Stomach smooth muscle (tissue), 2 donors: ENCODE data around the gene THEMIS.
"Not testable (repeated sequence)": the region's sequence is repeated elsewhere in the genome, so short reads cannot be mapped to it uniquely, and the experiment has no call there.

ENCODE experiments used
- H3K27ac ChIP-seq: one replicate; pipeline ENCODE4 v1.7.0; 2013; ENCODE audit warnings: mild to moderate bottlenecking, low read length, inconsistent platforms
- H3K27me3 ChIP-seq, 2 donors: one replicate each; pipeline ENCODE4 v1.7.0; 2013; ENCODE audit warnings: low read length in 2 of 2; ENCODE audit not compliant: insufficient read depth in 2 of 2, control insufficient read depth in 1 of 2
- H3K36me3 ChIP-seq, 2 donors: one replicate each; pipeline ENCODE4 v1.7.0; 2013; ENCODE audit warnings: low read length in 2 of 2; ENCODE audit not compliant: control insufficient read depth in 2 of 2, insufficient read depth in 2 of 2
- H3K4me1 ChIP-seq: one replicate; pipeline ENCODE4 v1.7.0; 2013; ENCODE audit warnings: low read length; ENCODE audit not compliant: control insufficient read depth, insufficient read depth
- H3K4me3 ChIP-seq, 2 donors: one replicate each; pipeline ENCODE4 v1.7.0; 2013; ENCODE audit warnings: low read length in 2 of 2
- H3K9ac ChIP-seq, 2 donors: one replicate each; pipeline ENCODE4 v1.7.0; 2013; ENCODE audit warnings: low read length in 2 of 2, mild to moderate bottlenecking in 1 of 2
- H3K9me3 ChIP-seq, 2 donors: one replicate each; pipeline ENCODE4 v1.7.0; 2013; ENCODE audit warnings: low read length in 2 of 2; ENCODE audit not compliant: control insufficient read depth in 2 of 2
- donor health status: healthy.
- donor health status: Pancreatic carcinoma.

THEMIS gene

GRCh38 chr6:127933852-127934840 is 33.3 kb upstream of the THEMIS start:
- Histone ChIP-seq H3K9ac (no peak overlapping the region), H3K27me3 (no peaks in the 10 kb centered on the region), H3K9me3 (peaks cover 0 to 5% of the 10 kb centered on the region in 2 donors), H3K4me1 (no peaks in the 10 kb centered on the region), H3K36me3 (no peaks in the 10 kb centered on the region), H3K4me3 (no peak overlapping the region), H3K27ac (no peak overlapping the region)

- Histone ChIP-seq H3K9me3 (peaks cover 0 to 5% of the 10 kb centered on the region in 2 donors), H3K36me3 (no peaks in the 10 kb centered on the region), H3K9ac (no peak overlapping the region), H3K27me3 (no peaks in the 10 kb centered on the region), H3K4me3 (no peak overlapping the region), H3K4me1 (no peaks in the 10 kb centered on the region), H3K27ac (no peak overlapping the region)
Observed at GRCh38 chr6:127933137-127933536, 32.3 kb upstream of the THEMIS start.

DNA sequence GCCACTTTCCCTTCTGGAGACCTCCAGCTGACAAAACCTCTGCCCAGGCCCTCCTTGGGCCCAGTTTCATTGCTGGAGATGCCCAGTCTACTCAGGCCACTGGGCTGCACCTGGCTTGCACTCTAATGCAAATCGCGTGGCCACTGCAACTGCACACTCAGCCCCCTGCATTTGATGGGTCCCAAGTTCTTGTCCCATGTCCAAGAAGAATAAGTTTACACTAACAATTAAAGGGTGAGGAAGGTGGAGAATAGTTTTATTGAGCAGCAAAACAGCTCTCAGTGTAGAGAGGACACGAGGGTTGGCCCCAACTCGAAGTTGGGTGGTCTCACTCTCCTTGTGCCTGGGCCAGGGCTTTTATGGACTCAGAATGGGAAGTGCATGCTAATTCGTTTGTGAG is 31.9 kb upstream of the THEMIS start:
- Histone ChIP-seq H3K9me3 (peaks cover 0 to 5% of the 10 kb centered on the region in 2 donors), H3K4me3 (no peak overlapping the region), H3K27me3 (no peaks in the 10 kb centered on the region), H3K36me3 (no peaks in the 10 kb centered on the region), H3K9ac (no peak overlapping the region), H3K4me1 (no peaks in the 10 kb centered on the region), H3K27ac (no peak overlapping the region)

DNA sequence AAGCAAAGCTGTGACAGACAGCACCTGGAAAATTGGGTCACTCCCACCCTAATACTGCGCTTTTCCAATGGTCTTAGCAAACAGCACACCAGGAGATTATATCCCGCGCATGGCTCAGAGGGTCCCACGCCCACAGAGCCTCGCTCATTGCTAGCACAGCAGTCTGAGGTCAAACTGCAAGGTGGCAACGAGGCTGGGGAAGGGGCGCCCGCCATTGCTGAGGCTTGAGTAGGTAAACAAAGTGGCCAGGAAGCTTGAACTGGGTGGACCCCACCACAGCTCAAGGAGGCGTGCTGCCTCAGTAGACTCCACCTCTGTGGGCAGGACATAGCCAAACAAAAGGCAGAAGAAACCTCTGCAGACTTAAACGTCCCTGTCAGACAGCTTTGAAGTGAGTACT is 25.6 kb upstream of the THEMIS start:
- H3K9me3 ChIP-seq, H3K4me3 ChIP-seq, H3K4me1 ChIP-seq, H3K27me3 ChIP-seq, H3K27ac ChIP-seq, H3K36me3 ChIP-seq, H3K9ac ChIP-seq: not testable (repeated sequence)

GRCh38 chr6:127924440-127924839 is 23.6 kb upstream of the THEMIS start:
- Histone ChIP-seq H3K4me1 (no peaks in the 10 kb centered on the region), H3K9me3 (peaks cover 0 to 4% of the 10 kb centered on the region in 2 donors), H3K4me3 (no peak overlapping the region), H3K27ac (no peak overlapping the region), H3K36me3 (no peaks in the 10 kb centered on the region), H3K9ac (no peak overlapping the region), H3K27me3 (no peaks in the 10 kb centered on the region)

DNA sequence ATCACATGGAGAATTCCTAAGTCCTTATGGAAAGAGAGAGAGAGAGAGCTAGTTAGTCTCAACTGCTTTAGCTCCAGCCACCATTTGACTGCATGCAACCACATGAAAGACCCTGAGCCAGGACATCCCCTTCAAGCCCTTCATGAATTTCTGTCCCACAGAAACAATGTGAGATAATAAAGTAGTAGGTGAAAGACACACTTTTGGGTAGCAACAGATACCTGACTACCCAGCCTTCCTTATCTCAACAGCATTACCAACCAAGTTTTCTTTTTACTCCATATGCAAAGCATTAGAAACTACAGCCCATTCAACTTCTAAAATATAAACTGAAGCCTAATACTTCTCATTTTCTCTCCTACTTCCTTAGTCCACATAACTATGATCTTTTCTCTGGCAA is 23.2 kb upstream of the THEMIS start:
- H3K27ac ChIP-seq, result no peak overlapping the region
- no peaks in the 10 kb centered on the region for H3K36me3 ChIP-seq
- H3K4me1 ChIP-seq, result no peaks in the 10 kb centered on the region
- H3K27me3 ChIP-seq, result no peaks in the 10 kb centered on the region
- H3K9me3 ChIP-seq, result peaks cover 0 to 4% of the 10 kb centered on the region in 2 donors
- H3K4me3 ChIP-seq, result no peak overlapping the region
- H3K9ac ChIP-seq, result no peak overlapping the region

- Histone ChIP-seq H3K9ac (no peak overlapping the region), H3K27ac (no peak overlapping the region), H3K36me3 (no peaks in the 10 kb centered on the region), H3K27me3 (no peaks in the 10 kb centered on the region), H3K4me3 (no peak overlapping the region), H3K9me3 (peaks cover 0 to 4% of the 10 kb centered on the region in 2 donors), H3K4me1 (no peaks in the 10 kb centered on the region)
Observed at GRCh38 chr6:127923135-127923534, 22.3 kb upstream of the THEMIS start.

GRCh38 chr6:127921982-127922381 is 21.1 kb upstream of the THEMIS start:
- Histone ChIP-seq H3K36me3 (no peaks in the 10 kb centered on the region), H3K4me1 (no peaks in the 10 kb centered on the region), H3K27ac (no peak overlapping the region), H3K4me3 (no peak overlapping the region), H3K9ac (no peak overlapping the region), H3K27me3 (no peaks in the 10 kb centered on the region), H3K9me3 (peaks cover 0 to 3% of the 10 kb centered on the region in 2 donors)

GRCh38 chr6:127920804-127921203 is 19.9 kb upstream of the THEMIS start:
- Histone ChIP-seq H3K9me3 (no peaks in the 10 kb centered on the region), H3K4me3 (no peak overlapping the region), H3K4me1 (no peaks in the 10 kb centered on the region), H3K27ac (no peak overlapping the region), H3K27me3 (no peaks in the 10 kb centered on the region), H3K36me3 (no peaks in the 10 kb centered on the region), H3K9ac (no peak overlapping the region)

DNA sequence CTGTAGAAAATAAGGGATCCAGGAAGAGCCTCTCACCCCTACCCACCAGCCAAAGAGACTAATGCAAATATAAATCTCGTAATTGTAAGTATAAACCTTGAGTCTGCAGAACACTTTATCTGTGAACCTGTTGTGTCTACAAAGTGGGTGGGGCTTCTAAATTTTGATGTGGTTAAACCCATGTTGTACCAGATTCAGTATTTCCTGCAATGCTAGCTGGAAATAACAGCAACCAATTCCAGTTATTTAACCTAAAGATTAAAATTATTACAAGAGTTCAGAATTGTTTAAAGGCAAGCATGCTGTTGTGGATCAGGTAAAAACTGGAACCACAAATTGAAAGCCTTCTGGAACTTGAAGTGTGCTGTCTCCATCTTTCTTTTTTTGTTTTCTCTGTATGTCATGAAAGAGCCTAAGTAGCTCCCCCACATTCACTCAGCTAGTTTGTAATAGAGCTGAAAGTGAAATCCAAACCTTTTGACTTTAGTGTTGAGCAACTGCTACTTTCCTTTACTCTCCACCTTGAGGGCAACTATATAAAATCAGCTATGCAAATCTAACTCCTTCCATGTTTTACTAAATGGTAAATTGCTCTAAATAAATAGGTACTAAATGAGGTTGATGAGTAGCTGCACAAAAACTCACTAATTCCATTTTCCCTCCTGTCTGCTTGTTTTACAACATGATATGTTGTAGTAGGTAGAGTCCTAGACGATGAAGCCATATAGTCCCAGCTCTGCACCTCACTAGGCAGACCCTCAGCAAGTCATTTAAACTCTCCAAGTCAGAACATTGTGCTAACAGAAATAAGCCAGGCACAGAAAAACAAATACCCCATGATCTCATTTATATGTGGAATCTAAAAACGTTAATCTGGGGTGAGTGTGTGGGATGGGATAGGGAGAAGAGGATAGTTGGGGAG is 17.9 kb upstream of the THEMIS start:
- Histone ChIP-seq H3K4me3 (no peak overlapping the region), H3K36me3 (no peaks in the 10 kb centered on the region), H3K9me3 (no peaks in the 10 kb centered on the region), H3K27ac (no peak overlapping the region), H3K4me1 (no peaks in the 10 kb centered on the region), H3K9ac (no peak overlapping the region), H3K27me3 (no peaks in the 10 kb centered on the region)
